ENCODE measurements around the gene POU1F1.

Gene POU1F1

DNA sequence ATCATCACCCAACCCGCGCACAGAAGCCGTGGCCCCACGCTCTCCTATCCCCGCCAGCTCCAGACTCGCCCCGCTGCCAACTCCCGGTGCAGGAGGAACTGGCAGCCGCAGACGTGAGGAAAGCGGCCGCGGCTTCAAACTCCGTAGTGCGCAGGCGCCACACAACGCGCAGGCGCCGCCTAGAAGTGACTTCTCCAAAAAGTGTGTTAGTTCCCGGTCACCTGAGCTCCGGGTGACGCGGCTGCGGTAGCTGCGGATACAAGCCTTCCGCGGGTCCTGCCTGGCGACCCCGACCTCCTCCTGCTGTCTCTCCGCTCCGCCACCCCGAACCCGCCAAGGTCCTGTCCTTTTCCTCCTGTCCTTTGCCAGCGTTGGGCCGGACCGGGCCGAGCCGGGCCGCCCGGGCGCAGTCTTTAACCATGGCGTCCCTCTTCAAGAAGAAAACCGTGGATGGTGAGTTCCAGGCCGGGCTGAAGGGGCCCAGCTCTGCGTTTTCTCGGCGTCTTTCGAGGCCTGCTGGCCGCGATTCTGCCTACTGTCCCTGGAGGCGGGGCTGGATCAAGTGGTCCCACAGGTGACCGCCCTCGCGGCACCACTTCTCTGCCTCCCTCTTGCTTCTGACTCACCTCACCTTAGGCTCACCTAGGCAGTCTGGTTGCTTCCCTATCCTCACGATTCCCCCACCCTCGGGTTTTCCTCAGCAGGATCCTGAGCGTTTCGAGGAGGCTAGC, 49.1 kb downstream of the POU1F1 start, which contains the start of gene CHMP2B:
TSS of gene CHMP2B (plus strand) at position 206 of the 731 bp plus-strand sequence. CDS start at position 420, 214 bp downstream.
- CTCF ChIA-PET = interaction anchor here (0.8 kb wide), 1 partner anchor 9 kb away, joined by 3 read pairs; no protein-coding TSS in a partner anchor
- peak; percentile 91 for DNase-seq (ENCODE audit: extremely low spot score)
- POLR2A ChIA-PET = no interaction called here
- TF ChIP-seq, protein P1, sequence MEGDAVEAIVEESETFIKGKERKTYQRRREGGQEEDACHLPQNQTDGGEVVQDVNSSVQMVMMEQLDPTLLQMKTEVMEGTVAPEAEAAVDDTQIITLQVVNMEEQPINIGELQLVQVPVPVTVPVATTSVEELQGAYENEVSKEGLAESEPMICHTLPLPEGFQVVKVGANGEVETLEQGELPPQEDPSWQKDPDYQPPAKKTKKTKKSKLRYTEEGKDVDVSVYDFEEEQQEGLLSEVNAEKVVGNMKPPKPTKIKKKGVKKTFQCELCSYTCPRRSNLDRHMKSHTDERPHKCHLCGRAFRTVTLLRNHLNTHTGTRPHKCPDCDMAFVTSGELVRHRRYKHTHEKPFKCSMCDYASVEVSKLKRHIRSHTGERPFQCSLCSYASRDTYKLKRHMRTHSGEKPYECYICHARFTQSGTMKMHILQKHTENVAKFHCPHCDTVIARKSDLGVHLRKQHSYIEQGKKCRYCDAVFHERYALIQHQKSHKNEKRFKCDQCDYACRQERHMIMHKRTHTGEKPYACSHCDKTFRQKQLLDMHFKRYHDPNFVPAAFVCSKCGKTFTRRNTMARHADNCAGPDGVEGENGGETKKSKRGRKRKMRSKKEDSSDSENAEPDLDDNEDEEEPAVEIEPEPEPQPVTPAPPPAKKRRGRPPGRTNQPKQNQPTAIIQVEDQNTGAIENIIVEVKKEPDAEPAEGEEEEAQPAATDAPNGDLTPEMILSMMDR (IDR thresholded peaks at IDR 0.05; ENCODE audit: control extremely low read depth, extremely low read depth, low read depth, missing control alignments) = no peak

DNA sequence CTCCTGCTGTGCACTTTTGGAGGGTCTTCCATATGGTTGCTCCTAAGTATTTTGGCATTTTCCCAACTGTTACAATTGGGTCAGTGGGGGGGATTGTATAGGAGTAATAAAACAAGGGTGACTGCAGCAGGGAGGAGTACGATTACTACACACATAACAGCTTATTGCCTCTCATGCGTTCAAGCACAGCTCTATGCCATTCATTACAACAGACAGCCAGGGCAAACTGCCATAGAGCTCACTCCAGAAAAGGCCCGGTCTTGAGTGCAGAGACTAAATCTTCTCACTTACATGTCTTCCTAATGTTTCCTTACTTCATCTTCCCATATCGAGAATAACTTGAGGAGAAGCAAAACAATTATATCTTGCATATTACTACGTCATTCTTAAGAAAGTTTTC, 50.7 kb downstream of the POU1F1 start:
- POLR2A ChIA-PET = no interaction called here
- TF ChIP-seq, protein P1 (IDR thresholded peaks at IDR 0.05; ENCODE audit: control extremely low read depth, extremely low read depth, low read depth, missing control alignments) = no peak
- CTCF ChIA-PET = interaction anchor here (0.8 to 1.5 kb wide), 7 partner anchors 9 to 888 kb away, joined by 3 to 5 read pairs (median 4); no protein-coding TSS in a partner anchor
- no peak for DNase-seq (ENCODE audit: extremely low spot score)

DNA sequence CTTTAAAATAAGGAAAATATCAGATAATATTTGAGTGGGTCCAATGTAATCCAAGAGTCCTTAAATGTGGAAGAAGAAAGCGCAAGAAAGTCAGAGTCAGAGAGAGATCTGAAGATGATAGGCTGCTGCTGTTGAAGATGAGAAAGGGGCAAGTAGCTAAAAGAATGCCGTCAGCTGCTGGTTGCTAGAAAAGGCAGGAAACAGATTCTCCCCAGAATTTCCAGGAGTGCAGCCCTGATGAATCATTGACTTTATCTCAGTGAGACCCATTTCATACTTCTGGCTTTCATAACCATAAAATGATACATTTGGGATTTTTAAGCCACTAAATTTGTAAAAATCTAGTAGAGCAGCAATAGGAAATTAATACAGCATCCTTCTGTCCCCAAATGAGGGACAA, 56.8 kb downstream of the POU1F1 start:
- CTCF ChIA-PET = no interaction called here
- TF ChIP-seq, protein P1 (IDR thresholded peaks at IDR 0.05; ENCODE audit: control extremely low read depth, extremely low read depth, low read depth, missing control alignments) = no peak

DNA sequence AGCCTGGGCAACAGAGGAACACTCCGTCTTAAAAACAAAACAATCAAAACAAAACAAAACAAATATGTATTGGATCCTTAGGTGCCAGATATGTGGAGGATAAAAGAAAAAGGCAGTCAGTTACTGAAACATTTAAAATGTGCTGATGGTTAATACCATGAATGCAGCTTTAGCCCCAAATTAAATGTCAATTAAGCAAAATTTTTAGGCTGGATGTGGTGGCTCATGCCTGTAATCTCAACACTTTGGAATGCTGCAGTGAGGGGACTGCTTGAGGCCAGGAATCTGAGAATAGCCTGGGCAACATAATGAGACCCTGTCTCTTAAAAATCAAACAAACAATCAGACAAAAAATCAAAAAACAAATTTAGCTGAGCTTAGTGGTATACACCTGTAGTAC, 57.8 kb downstream of the POU1F1 start:
- TF ChIP-seq, protein P1 (IDR thresholded peaks at IDR 0.05; ENCODE audit: control extremely low read depth, extremely low read depth, low read depth, missing control alignments) = no peak
- ChIA-PET POLR2A (no interaction called here), CTCF (no interaction called here)
- DNase-seq (ENCODE audit: extremely low spot score) = no peak

More for the DNA sequence above, 56.8 kb downstream of the POU1F1 start:
- POLR2A ChIA-PET = no interaction called here
- no peak for DNase-seq (ENCODE audit: extremely low spot score)
